DMS114 treated with DMSO at 0.1 percent for 48 hours (cell line): ENCODE data around the gene TAS2R20.
"Not testable (repeated sequence)": the region's sequence is repeated elsewhere in the genome, so short reads cannot be mapped to it uniquely, and the experiment has no call there.

Experiments
- DNase-seq: peaks from one replicate; lab custom pipeline; 2025; ENCODE audit not compliant: unreplicated experiment; lab: John Stamatoyannopoulos, UW

TAS2R20 gene, protein sequence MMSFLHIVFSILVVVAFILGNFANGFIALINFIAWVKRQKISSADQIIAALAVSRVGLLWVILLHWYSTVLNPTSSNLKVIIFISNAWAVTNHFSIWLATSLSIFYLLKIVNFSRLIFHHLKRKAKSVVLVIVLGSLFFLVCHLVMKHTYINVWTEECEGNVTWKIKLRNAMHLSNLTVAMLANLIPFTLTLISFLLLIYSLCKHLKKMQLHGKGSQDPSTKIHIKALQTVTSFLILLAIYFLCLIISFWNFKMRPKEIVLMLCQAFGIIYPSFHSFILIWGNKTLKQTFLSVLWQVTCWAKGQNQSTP

GRCh38 chr12:10998204-10998603 lies at the start of gene TAS2R20:
Gene TAS2R20 (minus strand): TSS chr12:10998304. CDS start chr12:10997875, 429 bp downstream.
- DNase-seq, result no peak

- DNase-seq, result not testable (repeated sequence)
These were observed 43.3 kb upstream of the TAS2R20 start for GRCh38 chr12:11041366-11041765.

GRCh38 chr12:11040162-11040561 lies 42.1 kb upstream of the TAS2R20 start:
- DNase-seq, result no peak

- no peak for DNase-seq
These were observed 41.1 kb upstream of the TAS2R20 start for GRCh38 chr12:11039171-11039570.

GRCh38 chr12:11033959-11034358 lies 35.9 kb upstream of the TAS2R20 start:
- DNase-seq, result not testable (repeated sequence)

DNA sequence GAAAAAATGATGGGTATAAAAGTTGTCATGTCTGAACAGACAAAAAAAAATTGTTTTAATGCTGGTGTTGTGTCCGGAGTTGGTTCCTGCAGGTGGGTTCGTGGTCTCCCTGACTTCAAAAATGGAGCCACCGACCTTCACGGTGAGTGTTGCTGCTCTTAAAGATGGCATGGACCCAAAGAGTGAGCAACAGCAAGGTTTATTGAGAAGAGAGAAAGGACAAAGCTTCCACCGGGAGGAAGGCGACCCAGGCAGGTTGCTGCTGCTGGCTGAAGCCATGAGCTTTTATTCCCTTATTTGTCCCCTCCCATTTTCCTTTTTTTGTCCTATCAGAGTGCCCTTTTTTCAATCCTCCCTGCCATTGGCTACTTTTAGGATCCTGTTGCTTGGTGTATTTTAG lies 33.2 kb upstream of the TAS2R20 start, which contains the start of gene TAS2R31:
Gene TAS2R31, minus strand, starts transcription at position 101 of the 400 bp plus-strand sequence. Its CDS starts 72 bp downstream, at position 29.
- DNase-seq, result no peak

GRCh38 chr12:11026118-11026517 lies 28.0 kb upstream of the TAS2R20 start:
- no peak for DNase-seq

DNA sequence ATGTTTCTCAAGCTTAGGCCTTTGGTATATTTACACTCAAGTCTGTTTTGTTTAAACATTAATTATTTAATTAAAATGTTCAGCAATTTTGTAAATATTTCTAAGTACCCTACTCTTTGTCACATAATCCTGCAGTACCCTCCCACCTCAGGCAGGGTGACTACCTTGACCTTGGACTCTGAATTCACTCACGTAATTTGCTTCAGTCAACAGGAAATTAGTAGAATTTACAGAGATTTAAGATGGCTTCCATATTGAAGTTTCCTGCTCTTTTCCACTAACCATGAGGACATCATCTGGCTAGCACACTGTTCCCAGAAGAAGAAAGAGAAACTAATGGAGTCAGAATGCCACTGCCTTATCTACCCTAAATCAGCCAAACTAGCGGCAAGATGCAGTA lies 25.3 kb upstream of the TAS2R20 start:
- DNase-seq, result no peak

DNA sequence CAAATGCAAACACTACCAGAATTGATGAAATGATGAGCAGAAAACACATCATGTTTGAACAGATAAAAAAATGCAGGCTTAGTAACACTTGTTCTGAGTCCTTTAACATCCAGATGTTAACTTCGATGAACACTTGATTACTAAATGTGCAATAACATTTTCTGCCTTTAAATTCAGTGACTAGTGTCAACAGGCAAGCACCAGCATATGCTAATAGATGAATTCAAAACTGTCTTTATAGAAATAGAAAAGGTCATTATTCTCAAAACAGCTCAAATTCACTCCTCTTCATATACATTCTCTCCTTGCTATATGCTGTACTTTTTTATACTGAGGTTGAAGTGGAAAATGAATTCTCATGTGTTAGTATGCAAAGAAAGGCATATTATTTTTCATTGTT lies 24.4 kb upstream of the TAS2R20 start, which contains the start of gene TAS2R19:
Gene TAS2R19, minus strand, starts transcription at position 101 of the 400 bp plus-strand sequence. Its CDS starts 49 bp downstream, at position 52.
- no peak for DNase-seq

- DNase-seq, result no peak
These were observed 18.8 kb upstream of the TAS2R20 start for GRCh38 chr12:11016937-11017336.

- DNase-seq, result no peak
These were observed 17.8 kb upstream of the TAS2R20 start for GRCh38 chr12:11015775-11016430.

- no peak for DNase-seq
These were observed 16.1 kb upstream of the TAS2R20 start for GRCh38 chr12:11014234-11014633.

- DNase-seq, result no peak
These were observed 9.5 kb upstream of the TAS2R20 start for GRCh38 chr12:11007608-11008007.

GRCh38 chr12:10994307-10994706 lies 3.8 kb downstream of the TAS2R20 start:
- DNase-seq, result no peak

GRCh38 chr12:10989107-10989506 lies 9.0 kb downstream of the TAS2R20 start:
- no peak for DNase-seq

- DNase-seq, result no peak
These were observed 11.3 kb downstream of the TAS2R20 start, which contains the start of gene TAS2R50 for GRCh38 chr12:10986812-10987211. Gene TAS2R50 (minus strand): TSS chr12:10986912. CDS start chr12:10986860, 52 bp downstream.

DNA sequence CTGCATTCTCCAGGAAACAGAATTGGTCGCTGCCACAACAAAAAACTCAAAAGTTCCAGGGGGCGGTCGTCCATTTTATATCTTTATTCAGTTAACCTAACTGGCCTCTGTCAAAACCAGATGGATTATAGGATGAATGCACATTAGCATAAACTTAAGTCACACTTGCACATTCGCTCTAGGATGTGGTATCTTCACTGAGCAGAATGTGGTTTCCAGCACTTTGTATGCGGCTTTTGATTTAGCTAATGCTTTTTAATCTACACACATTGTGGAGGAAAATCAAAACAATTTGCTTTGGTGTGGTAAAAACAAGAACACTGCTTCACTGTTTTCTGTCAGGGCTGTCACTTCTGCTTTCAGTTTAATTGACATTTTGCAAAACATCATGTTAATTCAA lies 15.9 kb downstream of the TAS2R20 start:
- no peak for DNase-seq

- no peak for DNase-seq
These were observed 23.1 kb downstream of the TAS2R20 start for GRCh38 chr12:10974965-10975364.

DNA sequence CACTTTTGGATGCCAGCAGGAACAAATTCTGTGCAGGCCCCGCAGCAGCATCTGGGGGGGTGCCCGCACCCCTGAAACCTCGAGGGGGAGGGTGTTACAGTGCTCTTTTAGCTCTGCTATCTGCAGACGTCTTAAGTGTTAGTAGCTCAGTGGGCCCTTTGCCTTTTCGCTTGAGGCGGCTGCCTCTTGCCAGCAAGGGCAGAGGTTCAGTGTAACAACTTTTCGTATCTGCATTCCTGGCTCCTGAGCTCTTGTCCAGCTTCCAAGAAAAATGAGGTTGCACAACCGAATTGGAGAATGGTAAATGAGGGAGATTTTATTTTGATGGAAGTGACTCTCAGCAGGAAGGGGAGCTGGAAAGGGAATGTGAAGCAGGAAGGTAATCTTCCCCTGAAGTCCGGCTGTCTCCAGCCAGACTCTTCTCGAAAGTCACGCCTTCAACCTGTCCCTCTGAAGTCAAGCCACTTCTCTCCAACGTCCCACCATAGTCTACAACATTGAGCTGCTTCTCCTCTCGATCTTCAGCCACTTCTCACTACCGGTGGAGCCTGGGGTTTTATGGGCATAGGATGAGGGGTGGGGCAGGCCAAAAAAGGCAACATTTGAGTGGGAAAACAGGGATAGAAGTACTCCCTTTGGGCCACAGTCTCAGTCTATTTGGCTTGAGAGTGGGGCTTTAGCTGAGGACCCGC lies 29.2 kb downstream of the TAS2R20 start:
- DNase-seq, result no peak

- DNase-seq, result no peak
These were observed 30.7 kb downstream of the TAS2R20 start for GRCh38 chr12:10967409-10967808.

DNA sequence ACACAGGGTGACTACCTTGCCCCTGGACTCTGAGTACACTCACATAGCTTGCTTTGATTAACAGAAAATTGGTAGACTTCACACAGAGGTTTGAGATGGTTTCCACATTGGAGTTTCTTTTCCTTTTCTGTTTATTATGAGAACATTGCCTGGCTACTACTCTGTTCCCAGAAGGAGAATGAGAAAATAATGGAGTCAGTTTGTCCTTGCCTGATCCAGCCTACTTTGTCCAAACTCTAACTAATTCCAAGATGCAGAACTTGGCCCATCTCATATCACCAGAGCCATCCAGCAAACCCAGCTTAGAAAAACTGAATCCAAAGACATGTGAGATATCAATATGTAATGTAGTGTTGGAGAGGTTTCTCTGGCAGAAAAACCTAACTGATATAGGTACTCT lies 31.8 kb downstream of the TAS2R20 start:
- no peak for DNase-seq

GRCh38 chr12:10965476-10965875 lies 32.6 kb downstream of the TAS2R20 start:
- DNase-seq, result no peak
